ENCODE measurements around the gene SFXN3. TPM values are rescaled to one million over a fixed set of nuclear protein-coding genes. Genes with fewer than 3 reads are reported as not detected.
A peak's percentile ranks its signal among the peaks of the same experiment; 100 is the strongest.

The SFXN3 gene
- total RNA-seq, 4 donors from 2014 or later, result 57.6 to 296 (median 74.3) TPM

DNA sequence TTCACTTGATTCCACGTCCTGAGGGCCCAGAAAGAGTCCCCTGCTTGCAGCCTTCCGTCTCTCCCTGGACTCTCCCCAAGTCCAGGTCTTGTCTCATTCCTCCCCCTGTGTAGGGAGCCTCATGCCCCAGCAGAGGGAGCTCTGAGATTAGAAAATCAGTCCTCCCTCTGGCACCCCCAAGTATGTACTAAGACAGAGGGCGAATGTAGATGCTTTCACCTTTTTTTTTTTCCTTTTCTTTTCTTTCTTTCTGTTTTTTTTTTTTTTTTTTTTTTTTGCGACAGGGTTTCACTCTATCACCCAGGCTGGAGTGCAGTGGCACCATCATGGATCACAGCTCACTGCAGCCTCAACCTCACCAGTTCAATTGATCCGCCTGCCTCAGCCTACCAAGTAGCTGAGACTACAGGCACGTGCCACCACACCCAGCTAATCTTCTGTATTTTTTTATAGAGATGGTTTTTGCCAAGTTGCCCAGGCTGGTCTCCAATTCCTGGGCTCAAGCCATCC, 10.3 kb downstream of the SFXN3 start:
- Histone ChIP-seq H3K36me3 (peaks cover 37% of the 10 kb centered on the region), H3K9me3 (no peaks in the 10 kb centered on the region), H3K27me3 (no peaks in the 10 kb centered on the region), H3K4me1 (peaks cover 19% of the 10 kb centered on the region), H3K4me3 (no peak overlapping the region), H3K27ac (no peak overlapping the region)
- TF ChIP-seq EP300 (IDR thresholded peaks at IDR 0.05), result no peak
- no peak for TF ChIP-seq POLR2AphosphoS5 (IDR thresholded peaks at IDR 0.05)
- TF ChIP-seq, protein P1, sequence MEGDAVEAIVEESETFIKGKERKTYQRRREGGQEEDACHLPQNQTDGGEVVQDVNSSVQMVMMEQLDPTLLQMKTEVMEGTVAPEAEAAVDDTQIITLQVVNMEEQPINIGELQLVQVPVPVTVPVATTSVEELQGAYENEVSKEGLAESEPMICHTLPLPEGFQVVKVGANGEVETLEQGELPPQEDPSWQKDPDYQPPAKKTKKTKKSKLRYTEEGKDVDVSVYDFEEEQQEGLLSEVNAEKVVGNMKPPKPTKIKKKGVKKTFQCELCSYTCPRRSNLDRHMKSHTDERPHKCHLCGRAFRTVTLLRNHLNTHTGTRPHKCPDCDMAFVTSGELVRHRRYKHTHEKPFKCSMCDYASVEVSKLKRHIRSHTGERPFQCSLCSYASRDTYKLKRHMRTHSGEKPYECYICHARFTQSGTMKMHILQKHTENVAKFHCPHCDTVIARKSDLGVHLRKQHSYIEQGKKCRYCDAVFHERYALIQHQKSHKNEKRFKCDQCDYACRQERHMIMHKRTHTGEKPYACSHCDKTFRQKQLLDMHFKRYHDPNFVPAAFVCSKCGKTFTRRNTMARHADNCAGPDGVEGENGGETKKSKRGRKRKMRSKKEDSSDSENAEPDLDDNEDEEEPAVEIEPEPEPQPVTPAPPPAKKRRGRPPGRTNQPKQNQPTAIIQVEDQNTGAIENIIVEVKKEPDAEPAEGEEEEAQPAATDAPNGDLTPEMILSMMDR (IDR thresholded peaks at IDR 0.05), result peak; percentile 79 to 91
- no peak for TF ChIP-seq POLR2A (IDR thresholded peaks at IDR 0.05)
- peak in 1 of 2 donors; percentile 90 for DNase-seq (ENCODE audit: low spot score in 2 of 2)
- 16% methylated on average over 6 of the region's 6 CpGs for WGBS

GRCh38 chr10:101042118-101042517, 11.1 kb downstream of the SFXN3 start:
- H3K4me3 ChIP-seq, result peak overlapping the region; percentile 58
- H3K4me1 ChIP-seq, result peaks cover 19% of the 10 kb centered on the region
- WGBS, result 47% methylated on average over 4 of the region's 4 CpGs

DNA sequence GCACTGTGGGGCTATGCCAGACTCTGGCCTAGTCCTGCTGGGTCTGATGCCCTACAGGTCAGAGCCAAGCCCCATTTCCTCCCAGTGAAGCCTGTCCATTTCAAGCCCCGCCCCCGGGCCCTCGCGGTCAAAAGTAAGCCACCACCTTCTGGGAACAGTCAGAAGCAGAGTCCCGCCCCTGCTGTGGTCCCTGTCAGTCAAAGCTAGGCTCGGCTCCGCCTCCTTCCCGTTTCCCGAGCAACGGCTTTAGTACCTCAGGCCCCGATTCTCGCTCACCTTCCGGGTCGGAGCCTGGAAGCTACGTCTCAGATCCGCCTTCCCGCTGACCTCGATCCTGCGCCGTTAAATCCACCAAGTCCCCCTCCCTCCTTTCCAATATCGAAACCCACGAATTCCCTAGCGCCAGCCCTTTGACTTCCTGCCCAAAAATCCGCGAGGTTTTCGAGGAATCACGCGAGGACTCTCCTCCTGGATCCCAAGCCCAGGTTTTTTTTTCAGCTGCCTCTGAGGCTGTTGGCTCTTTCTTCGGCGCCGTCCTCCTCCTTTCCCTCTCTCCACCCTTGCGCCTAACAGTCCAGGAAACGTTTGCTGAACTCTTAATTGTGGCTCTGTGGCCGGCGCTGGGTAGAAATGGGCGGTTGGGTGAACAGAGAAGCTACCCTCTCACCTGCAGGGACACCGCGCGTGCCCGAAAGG, 11.8 kb downstream of the SFXN3 start:
- peak in 2 of 3 donors; percentile 39 to 56 for TF ChIP-seq POLR2AphosphoS5 (IDR thresholded peaks at IDR 0.05)
- TF ChIP-seq, protein P1 (IDR thresholded peaks at IDR 0.05), result no peak
- TF ChIP-seq POLR2A (IDR thresholded peaks at IDR 0.05), result peak in 1 of 2 donors; percentile 24
- peak overlapping the region; percentile 87 for H3K27ac ChIP-seq
- DNase-seq (ENCODE audit: low spot score in 2 of 2), result peak; percentile 98 to 99
- peaks cover 15% of the 10 kb centered on the region for H3K27me3 ChIP-seq
- H3K4me3 ChIP-seq, result peak overlapping the region; percentile 58
- peaks cover 20% of the 10 kb centered on the region for H3K4me1 ChIP-seq
- no peaks in the 10 kb centered on the region for H3K9me3 ChIP-seq
- peaks cover 22% of the 10 kb centered on the region for H3K36me3 ChIP-seq
- WGBS, result 5% methylated on average over 36 of the region's 40 CpGs

More at GRCh38 chr10:101042118-101042517, 11.1 kb downstream of the SFXN3 start:
- no peak for TF ChIP-seq POLR2AphosphoS5 (IDR thresholded peaks at IDR 0.05)
- TF ChIP-seq POLR2A (IDR thresholded peaks at IDR 0.05), result no peak
- TF ChIP-seq EP300 (IDR thresholded peaks at IDR 0.05), result no peak
- TF ChIP-seq, protein P1 (IDR thresholded peaks at IDR 0.05), result no peak
- Histone ChIP-seq H3K27me3 (peaks cover 8% of the 10 kb centered on the region), H3K9me3 (no peaks in the 10 kb centered on the region), H3K36me3 (peaks cover 29% of the 10 kb centered on the region), H3K27ac (peak overlapping the region; percentile 87)
- DNase-seq (ENCODE audit: low spot score in 2 of 2), result no peak

DNA sequence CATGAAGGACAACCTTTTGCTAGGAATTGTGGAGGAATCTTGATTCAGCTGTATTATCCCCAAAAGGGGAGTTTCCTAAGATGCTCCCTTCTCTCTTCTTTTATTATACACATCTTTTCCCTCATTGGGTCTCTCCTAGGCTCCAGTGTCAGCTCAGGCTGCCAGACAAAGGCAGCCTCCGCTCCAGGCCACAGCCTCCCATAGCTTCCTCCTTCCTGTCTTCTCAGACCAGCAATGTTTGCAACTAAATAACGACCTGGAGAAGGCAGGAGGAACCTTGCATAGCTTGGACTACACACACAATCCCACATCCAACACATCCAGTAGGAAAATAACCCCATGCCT, 12.3 kb downstream of the SFXN3 start:
- WGBS, result 8% methylated on average over 2 of the region's 2 CpGs
- no peak for DNase-seq (ENCODE audit: low spot score in 2 of 2)
- H3K4me1 ChIP-seq, result peaks cover 26% of the 10 kb centered on the region
- peaks cover 20% of the 10 kb centered on the region for H3K27me3 ChIP-seq
- peak overlapping the region; percentile 87 for H3K27ac ChIP-seq
- H3K9me3 ChIP-seq, result no peaks in the 10 kb centered on the region
- peaks cover 17% of the 10 kb centered on the region for H3K36me3 ChIP-seq
- peak overlapping the region; percentile 58 for H3K4me3 ChIP-seq
- TF ChIP-seq EP300 (IDR thresholded peaks at IDR 0.05) (no peak), POLR2A (IDR thresholded peaks at IDR 0.05) (no peak), POLR2AphosphoS5 (IDR thresholded peaks at IDR 0.05) (no peak)
- TF ChIP-seq, protein P1 (IDR thresholded peaks at IDR 0.05), result no peak

DNA sequence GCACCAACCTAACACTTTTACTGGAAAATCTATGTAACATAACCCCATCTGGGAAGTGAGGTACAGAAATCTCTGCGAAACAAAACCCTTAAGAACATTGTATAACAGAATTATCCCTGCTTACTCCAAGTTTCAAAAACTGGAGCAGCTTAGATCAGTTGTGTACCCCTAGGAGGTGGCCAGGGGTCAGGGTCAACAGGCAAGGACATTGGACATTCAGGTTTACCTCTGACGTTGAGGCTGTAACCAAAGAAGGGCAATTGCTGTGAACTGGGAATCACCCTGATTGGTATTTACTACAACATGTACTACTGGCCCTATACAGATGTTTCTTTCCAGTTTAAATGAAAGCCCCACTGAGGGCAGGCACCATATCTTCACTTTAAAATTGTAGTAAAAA, 13.1 kb downstream of the SFXN3 start:
- H3K27ac ChIP-seq, result no peak overlapping the region
- no peak for DNase-seq (ENCODE audit: low spot score in 2 of 2)
- H3K27me3 ChIP-seq, result peaks cover 28% of the 10 kb centered on the region
- TF ChIP-seq POLR2AphosphoS5 (IDR thresholded peaks at IDR 0.05), result no peak
- TF ChIP-seq EP300 (IDR thresholded peaks at IDR 0.05), result no peak
- no peak overlapping the region for H3K4me3 ChIP-seq
- H3K36me3 ChIP-seq, result peaks cover 9% of the 10 kb centered on the region
- WGBS, result 92% methylated on average over 2 of the region's 2 CpGs
- H3K9me3 ChIP-seq, result no peaks in the 10 kb centered on the region
- peaks cover 31% of the 10 kb centered on the region for H3K4me1 ChIP-seq
